Subcutaneous adipose tissue (tissue), 4 donors: ENCODE data around the gene LARP1B. TPM values are rescaled to one million over a fixed set of nuclear protein-coding genes. Genes with fewer than 3 reads are reported as not detected.

Source experiments
- total RNA-seq, 4 donors: library from RNA; depleted of rRNA; stranded (reverse); fragments of >200 nt; gene quantifications; one replicate each; pipeline ENCODE4 v1.1.0, GENCODE V29; 2016
- TF ChIP-seq, protein P1 (sequence below): fragments of 450-650 bp; IDR thresholded peaks from one replicate; pipeline ENCODE4 v1.5.1; 2016; ENCODE audit warnings: low read depth, mild to moderate bottlenecking, control low read depth, antibody characterized with exemption, moderate library complexity

The LARP1B gene
- total RNA-seq, 4 donors from 2014 or later: 18.7 to 32.6 (median 19.1) TPM

DNA sequence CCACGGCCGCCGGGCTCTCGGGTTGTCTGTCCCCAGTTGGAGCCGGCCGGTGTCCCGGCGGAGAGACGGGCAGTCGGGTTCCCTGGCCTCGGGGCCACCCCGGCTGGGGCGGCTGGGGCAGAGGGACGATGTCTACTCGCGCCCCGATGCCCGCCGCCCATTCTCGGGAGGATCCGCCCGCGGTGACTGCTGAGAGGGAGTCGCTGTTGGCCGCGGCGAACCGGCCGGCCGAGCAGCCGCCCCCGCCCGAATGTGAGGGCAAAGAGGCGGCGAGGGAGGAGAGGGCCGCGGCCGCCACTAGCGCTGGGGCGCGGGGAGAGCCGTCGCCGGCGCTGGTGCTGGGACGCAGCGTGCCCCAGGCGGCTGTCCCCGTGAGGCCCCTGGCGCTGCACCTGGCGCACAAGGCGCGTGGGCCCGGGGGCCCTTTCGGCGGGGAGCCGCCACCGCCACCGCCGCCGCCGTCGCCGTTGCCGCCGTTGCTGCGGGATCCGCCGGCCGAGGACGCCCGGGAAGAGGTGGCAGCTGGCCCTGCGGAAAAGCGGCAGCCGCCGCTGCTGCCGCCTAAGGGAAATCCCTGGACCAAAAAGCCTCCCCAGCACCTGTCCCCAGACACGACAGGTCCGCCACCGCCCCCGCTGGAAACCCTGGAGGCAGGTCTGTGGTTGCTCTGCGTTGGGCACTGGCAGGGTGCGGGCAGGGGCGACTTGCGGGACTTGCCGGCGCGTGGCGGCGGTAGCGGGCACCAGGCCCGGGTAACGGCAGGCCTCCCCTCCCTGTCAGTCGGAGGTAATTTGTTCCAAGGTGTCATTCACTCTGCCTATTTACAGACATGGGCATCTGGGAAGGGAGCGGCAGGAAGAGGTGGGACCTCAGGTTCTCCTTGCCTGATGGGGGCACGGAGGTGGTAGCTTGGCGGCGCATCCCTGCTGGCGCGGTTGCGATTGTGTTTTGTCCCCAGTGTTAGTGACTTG is 739 bp downstream of the LARP1B start:
- TF ChIP-seq, protein P1, sequence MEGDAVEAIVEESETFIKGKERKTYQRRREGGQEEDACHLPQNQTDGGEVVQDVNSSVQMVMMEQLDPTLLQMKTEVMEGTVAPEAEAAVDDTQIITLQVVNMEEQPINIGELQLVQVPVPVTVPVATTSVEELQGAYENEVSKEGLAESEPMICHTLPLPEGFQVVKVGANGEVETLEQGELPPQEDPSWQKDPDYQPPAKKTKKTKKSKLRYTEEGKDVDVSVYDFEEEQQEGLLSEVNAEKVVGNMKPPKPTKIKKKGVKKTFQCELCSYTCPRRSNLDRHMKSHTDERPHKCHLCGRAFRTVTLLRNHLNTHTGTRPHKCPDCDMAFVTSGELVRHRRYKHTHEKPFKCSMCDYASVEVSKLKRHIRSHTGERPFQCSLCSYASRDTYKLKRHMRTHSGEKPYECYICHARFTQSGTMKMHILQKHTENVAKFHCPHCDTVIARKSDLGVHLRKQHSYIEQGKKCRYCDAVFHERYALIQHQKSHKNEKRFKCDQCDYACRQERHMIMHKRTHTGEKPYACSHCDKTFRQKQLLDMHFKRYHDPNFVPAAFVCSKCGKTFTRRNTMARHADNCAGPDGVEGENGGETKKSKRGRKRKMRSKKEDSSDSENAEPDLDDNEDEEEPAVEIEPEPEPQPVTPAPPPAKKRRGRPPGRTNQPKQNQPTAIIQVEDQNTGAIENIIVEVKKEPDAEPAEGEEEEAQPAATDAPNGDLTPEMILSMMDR: no peak

DNA sequence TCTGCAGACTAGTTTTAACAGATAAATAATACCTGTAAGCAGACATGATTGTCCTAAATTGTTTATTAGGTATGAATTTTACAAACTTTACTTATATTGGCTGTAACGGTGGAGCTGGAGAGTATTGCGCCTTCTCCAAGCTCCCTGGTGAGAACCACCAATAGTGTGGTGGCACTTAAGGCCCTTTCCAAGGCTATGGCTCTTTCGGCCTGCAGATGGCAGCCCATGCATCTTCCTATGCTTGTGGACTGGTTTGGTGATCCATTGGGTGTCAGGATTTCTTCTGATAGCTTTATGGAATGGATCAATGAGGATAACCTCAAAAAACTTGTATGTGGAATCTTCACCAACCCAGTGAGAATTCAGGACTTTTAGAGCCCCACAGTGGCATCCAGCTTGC is 7.8 kb downstream of the LARP1B start:
- TF ChIP-seq, protein P1: no peak

DNA sequence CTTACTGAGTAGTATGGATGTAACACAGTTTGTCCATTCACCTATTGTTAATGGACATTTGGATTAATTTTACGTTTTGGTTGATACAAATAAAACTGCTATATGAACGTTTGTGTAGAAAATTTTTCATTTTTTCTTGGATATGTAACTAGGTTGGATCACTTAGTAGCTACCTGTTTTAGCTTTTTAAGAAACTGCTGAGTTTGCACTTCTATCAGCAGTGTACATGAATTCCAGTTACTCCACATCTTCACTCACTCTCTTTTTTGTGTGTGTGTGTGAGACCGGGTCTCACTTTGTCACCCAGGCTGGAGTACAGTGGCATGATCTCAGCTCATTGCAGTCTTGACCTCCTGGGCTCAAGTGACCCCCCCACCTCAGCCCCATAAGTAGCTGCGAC is 15.4 kb downstream of the LARP1B start:
- TF ChIP-seq, protein P1: no peak

DNA sequence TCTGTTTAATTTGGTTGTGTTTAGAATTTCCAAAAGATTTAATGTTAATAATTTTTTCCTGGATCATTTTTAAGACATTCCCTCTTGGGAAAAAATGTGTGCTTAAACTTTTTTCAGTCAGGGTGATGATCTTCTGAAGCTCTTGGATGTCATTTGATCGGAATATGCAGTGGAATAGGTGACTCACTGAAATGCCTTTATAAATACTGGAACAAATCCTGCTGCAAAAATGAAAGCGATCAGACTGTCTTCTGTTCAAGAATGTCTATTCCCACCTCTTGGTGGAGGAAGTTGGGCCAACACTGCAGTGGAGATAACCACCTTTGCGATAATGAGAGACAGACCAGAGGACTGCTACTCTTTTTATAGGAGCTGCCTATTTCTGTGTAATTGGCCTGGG is 46.7 kb downstream of the LARP1B start:
- TF ChIP-seq, protein P1: no peak

DNA sequence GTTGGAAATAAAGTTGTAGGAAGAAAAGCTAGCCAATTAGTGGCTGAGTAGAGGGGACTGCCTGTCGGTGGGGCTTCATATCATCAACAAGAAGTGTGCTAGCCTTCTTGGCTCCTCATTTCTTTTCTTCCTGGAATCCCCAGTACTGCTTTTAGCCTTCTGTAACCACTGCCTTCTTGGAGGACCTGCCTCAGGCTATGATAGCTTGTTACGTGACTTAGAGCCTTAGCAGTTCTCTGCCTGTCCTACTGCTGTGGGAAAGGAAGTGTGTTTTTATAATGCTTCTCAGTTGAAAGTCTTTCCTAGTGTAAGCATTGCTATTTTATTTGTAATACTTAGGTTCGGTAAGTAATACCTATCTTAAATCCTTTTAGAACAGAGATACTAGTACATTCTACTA is 61.9 kb downstream of the LARP1B start:
- TF ChIP-seq, protein P1: no peak

DNA sequence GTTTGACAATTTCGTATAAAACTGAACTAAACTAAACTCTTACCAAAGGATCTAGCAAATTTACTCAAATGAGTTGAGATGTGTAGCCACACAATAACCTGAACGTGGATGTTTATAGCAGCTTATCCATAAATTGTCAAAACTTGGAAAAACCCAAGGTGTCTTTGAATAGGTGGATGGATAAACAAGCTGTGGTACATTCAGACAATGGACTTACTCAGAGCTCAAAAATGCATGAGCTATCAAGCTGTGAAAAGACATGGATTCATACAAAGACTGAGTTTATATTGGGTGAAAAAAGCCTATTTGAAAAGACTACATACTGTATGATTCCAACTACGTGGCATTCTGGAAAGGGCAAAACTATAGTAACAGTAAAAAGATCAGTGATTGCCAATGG is 69.5 kb downstream of the LARP1B start:
- TF ChIP-seq, protein P1: no peak

DNA sequence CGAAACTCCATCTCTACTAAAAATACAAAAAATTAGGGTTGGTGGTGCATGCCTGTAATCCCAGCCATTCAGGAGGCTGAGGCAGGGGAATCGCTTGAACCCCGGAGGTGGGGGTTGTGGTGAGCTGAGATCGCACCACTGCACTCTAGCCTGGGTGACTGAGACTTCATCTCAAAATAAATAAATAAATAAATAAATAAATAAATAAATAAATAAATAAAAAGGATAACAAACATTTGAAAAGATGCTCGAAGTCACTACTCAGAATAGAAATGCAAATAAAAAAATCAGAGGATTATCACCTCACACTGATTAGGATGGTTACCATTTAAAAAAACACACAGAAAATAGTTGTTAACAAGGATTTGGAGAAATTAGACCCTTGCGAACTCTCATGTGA is 73.8 kb downstream of the LARP1B start:
- TF ChIP-seq, protein P1: no peak
